Measurements from ENCODE around the gene PGAP3.
A peak's percentile ranks its signal among the peaks of the same experiment; 100 is the strongest.

PGAP3 gene

GRCh38 chr17:39639043-39639442, 48.8 kb downstream of the PGAP3 start:
- DNase-seq (ENCODE audit: low spot score): no peak

GRCh38 chr17:39638317-39638716, 49.5 kb downstream of the PGAP3 start:
- no peak for DNase-seq (ENCODE audit: low spot score)

GRCh38 chr17:39636927-39637736, 50.7 kb downstream of the PGAP3 start, which contains the start of gene STARD3:
STARD3 (plus strand) TSS chr17:39637144; CDS start chr17:39653532, 16,388 bp downstream.
- DNase-seq (ENCODE audit: low spot score): peak; percentile 87

- no peak for DNase-seq (ENCODE audit: low spot score)
Observed at GRCh38 chr17:39636587-39636926, 51.3 kb downstream of the PGAP3 start.

- no peak for DNase-seq (ENCODE audit: low spot score)
Observed at GRCh38 chr17:39635614-39636176, 52.2 kb downstream of the PGAP3 start.

- no peak for DNase-seq (ENCODE audit: low spot score)
Observed at GRCh38 chr17:39634384-39634871, 53.4 kb downstream of the PGAP3 start.

GRCh38 chr17:39633570-39634183, 54.2 kb downstream of the PGAP3 start:
- no peak for DNase-seq (ENCODE audit: low spot score)

- DNase-seq (ENCODE audit: low spot score): peak; percentile 80
Observed at GRCh38 chr17:39632153-39632941, 55.5 kb downstream of the PGAP3 start.

GRCh38 chr17:39631403-39631802, 56.5 kb downstream of the PGAP3 start:
- no peak for DNase-seq (ENCODE audit: low spot score)

GRCh38 chr17:39629898-39630297, 58.0 kb downstream of the PGAP3 start:
- no peak for DNase-seq (ENCODE audit: low spot score)

GRCh38 chr17:39629494-39629880, 58.4 kb downstream of the PGAP3 start:
- DNase-seq (ENCODE audit: low spot score): no peak

- DNase-seq (ENCODE audit: low spot score): no peak
Observed at GRCh38 chr17:39628655-39629493, 59.0 kb downstream of the PGAP3 start.

GRCh38 chr17:39627712-39628516, 59.9 kb downstream of the PGAP3 start:
- DNase-seq (ENCODE audit: low spot score): no peak

- DNase-seq (ENCODE audit: low spot score): no peak
Observed at GRCh38 chr17:39627047-39627711, 60.7 kb downstream of the PGAP3 start.

- DNase-seq (ENCODE audit: low spot score): peak; percentile 83
Observed at GRCh38 chr17:39626171-39627046, 61.4 kb downstream of the PGAP3 start, which contains the start of gene PPP1R1B. PPP1R1B (plus strand) TSS chr17:39626952; CDS start chr17:39627393, 441 bp downstream.

- no peak for DNase-seq (ENCODE audit: low spot score)
Observed at GRCh38 chr17:39625198-39625785, 62.6 kb downstream of the PGAP3 start.

- peak; percentile 73 for DNase-seq (ENCODE audit: low spot score)
Observed at GRCh38 chr17:39624313-39624712, 63.5 kb downstream of the PGAP3 start.

- peak; percentile 78 for DNase-seq (ENCODE audit: low spot score)
Observed at GRCh38 chr17:39623356-39623950, 64.4 kb downstream of the PGAP3 start.

Data from putamen (tissue), 1 donor.